ENCODE results near the gene ADGRG6.

ADGRG6 gene

GRCh38 chr6:142303176-142303533 is 1.3 kb downstream of the ADGRG6 start:
- TF ChIP-seq FOXP2 (optimal IDR thresholded peaks at IDR 0.05; ENCODE audit: borderline replicate concordance, extremely low read depth, extremely low read length, insufficient read depth) (no peak), REST (IDR thresholded peaks at IDR 0.05; ENCODE audit: insufficient read depth in 1 of 2, low read depth in 2 of 2, low read length in 2 of 2) (no peak), SIN3A (IDR thresholded peaks at IDR 0.05; ENCODE audit: borderline replicate concordance, insufficient read depth, low read length) (no peak), TAF1 (IDR thresholded peaks at IDR 0.05; ENCODE audit: borderline replicate concordance, insufficient read depth, low read length) (no peak), POLR2AphosphoS5 (IDR thresholded peaks at IDR 0.05; ENCODE audit: low read depth, low read length) (no peak)

GRCh38 chr6:142304241-142304640 is 2.4 kb downstream of the ADGRG6 start:
- TF ChIP-seq SIN3A (IDR thresholded peaks at IDR 0.05; ENCODE audit: borderline replicate concordance, insufficient read depth, low read length) (no peak), REST (IDR thresholded peaks at IDR 0.05; ENCODE audit: insufficient read depth in 1 of 2, low read depth in 2 of 2, low read length in 2 of 2) (no peak), TAF1 (IDR thresholded peaks at IDR 0.05; ENCODE audit: borderline replicate concordance, insufficient read depth, low read length) (no peak), FOXP2 (optimal IDR thresholded peaks at IDR 0.05; ENCODE audit: borderline replicate concordance, extremely low read depth, extremely low read length, insufficient read depth) (no peak), POLR2AphosphoS5 (IDR thresholded peaks at IDR 0.05; ENCODE audit: low read depth, low read length) (no peak)

- no peak for TF ChIP-seq FOXP2 (optimal IDR thresholded peaks at IDR 0.05; ENCODE audit: borderline replicate concordance, extremely low read depth, extremely low read length, insufficient read depth)
- TF ChIP-seq POLR2AphosphoS5 (IDR thresholded peaks at IDR 0.05; ENCODE audit: low read depth, low read length): no peak
- no peak for TF ChIP-seq TAF1 (IDR thresholded peaks at IDR 0.05; ENCODE audit: borderline replicate concordance, insufficient read depth, low read length)
- TF ChIP-seq SIN3A (IDR thresholded peaks at IDR 0.05; ENCODE audit: borderline replicate concordance, insufficient read depth, low read length): no peak
- TF ChIP-seq REST (IDR thresholded peaks at IDR 0.05; ENCODE audit: insufficient read depth in 1 of 2, low read depth in 2 of 2, low read length in 2 of 2): no peak
Measured at GRCh38 chr6:142306736-142307135, 4.9 kb downstream of the ADGRG6 start.

GRCh38 chr6:142307963-142308748 is 6.3 kb downstream of the ADGRG6 start:
- TF ChIP-seq TAF1 (IDR thresholded peaks at IDR 0.05; ENCODE audit: borderline replicate concordance, insufficient read depth, low read length) (no peak), FOXP2 (optimal IDR thresholded peaks at IDR 0.05; ENCODE audit: borderline replicate concordance, extremely low read depth, extremely low read length, insufficient read depth) (no peak), POLR2AphosphoS5 (IDR thresholded peaks at IDR 0.05; ENCODE audit: low read depth, low read length) (no peak), SIN3A (IDR thresholded peaks at IDR 0.05; ENCODE audit: borderline replicate concordance, insufficient read depth, low read length) (no peak), REST (IDR thresholded peaks at IDR 0.05; ENCODE audit: insufficient read depth in 1 of 2, low read depth in 2 of 2, low read length in 2 of 2) (no peak)
